GM13977 (cell line): Measurements from ENCODE around the gene DDX21.
"Not testable (repeated sequence)": the region's sequence is repeated elsewhere in the genome, so short reads cannot be mapped to it uniquely, and the experiment has no call there.

Source experiments
- DNase-seq: peaks from one replicate; pipeline ENCODE4 v3.0.0; 2012; ENCODE audit warnings: low spot score
- CTCF ChIP-seq: IDR thresholded peaks from 2 replicates; pipeline ENCODE4 v1.5.1; 2012; ENCODE audit warnings: mild to moderate bottlenecking, control low read depth; ENCODE audit not compliant: insufficient read depth; ENCODE audit errors: extremely low read depth, missing control alignments
- in situ Hi-C: fragments of 300-500 bp; cut with MboI; formaldehyde crosslinking; loops from one replicate; pipeline ENCODE4 v1.12.0; 2022; ENCODE audit warnings: low sequenced_read_pairs, low pct_unique_long_range_greater_than_20kb, mixed read lengths, inconsistent platforms; ENCODE audit not compliant: unreplicated experiment

The DDX21 gene

DNA sequence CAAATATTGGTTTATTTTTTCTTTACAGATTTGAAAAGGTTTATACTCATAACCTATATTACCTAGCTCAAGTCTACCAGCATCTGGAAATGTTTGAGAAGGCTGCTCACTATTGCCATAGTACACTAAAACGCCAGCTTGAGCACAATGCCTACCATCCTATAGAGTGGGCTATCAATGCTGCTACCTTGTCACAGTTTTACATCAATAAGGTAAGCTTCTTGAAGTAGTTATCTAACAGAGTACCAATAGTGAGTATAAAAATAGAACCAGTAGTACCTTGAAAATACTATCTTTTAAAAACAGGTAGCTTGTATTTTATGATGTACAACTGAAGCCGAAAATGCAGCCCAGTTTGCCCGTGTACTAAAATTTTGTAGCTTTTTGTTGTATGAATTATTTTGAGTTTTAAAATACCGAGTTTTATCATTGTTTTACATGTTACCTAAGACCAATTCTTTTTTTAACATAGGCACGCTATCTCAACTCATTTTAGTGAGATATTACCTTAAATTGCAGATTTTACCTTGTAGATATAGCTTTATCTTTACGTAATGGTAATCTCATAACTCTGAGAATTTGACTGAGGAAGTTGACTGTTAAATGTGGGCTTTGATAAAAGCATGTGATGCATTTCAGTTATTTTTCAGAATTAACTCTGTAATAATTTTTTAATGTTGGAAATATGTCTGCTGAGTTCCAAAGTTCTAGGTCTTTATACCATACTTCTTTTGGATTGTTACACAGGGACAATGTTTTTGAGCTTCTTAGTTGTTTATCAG lies 49.9 kb downstream of the DDX21 start:
- no peak for DNase-seq
- in situ Hi-C loops, result loop anchor here (5.0 to 25.0 kb wide), 2 partner anchors 86 to 206 kb away; partner anchors contain the start of gene HKDC1
- no peak for TF ChIP-seq CTCF

GRCh38 chr10:69007260-69007659 lies 51.3 kb downstream of the DDX21 start:
- no peak for DNase-seq
- in situ Hi-C loops, result loop anchor here (5.0 to 25.0 kb wide), 2 partner anchors 85 to 205 kb away; partner anchors contain the start of gene HKDC1
- peak; percentile 24 for TF ChIP-seq CTCF

DNA sequence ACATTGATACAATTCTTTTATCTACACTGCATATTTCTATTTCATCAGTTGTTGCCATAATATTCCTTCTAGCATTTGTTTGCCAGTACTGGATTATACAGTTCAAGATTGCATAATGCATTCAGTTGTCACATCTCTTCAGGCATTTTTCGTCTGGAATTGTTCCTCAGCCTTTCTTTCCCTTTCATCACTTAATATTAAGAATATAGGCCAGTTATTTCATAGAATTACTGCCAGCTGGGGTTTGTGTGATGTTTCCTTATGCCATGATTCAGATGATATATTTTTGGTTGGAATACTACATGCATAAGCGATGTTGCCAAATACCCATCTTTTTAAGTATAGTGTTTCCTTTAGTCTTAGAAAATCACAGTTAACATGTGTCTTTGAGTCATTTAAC lies 53.4 kb downstream of the DDX21 start:
- in situ Hi-C loops, result loop anchor here (5.0 to 25.0 kb wide), 2 partner anchors 83 to 203 kb away; partner anchors contain the start of gene HKDC1
- no peak for TF ChIP-seq CTCF
- DNase-seq, result no peak

- TF ChIP-seq CTCF, result no peak
- in situ Hi-C loops, result loop anchor here (25.0 kb wide), 1 partner anchor 202 kb away; the partner anchor contains the start of gene HKDC1
- no peak for DNase-seq
These were observed 54.2 kb downstream of the DDX21 start for GRCh38 chr10:69010151-69010640.

DNA sequence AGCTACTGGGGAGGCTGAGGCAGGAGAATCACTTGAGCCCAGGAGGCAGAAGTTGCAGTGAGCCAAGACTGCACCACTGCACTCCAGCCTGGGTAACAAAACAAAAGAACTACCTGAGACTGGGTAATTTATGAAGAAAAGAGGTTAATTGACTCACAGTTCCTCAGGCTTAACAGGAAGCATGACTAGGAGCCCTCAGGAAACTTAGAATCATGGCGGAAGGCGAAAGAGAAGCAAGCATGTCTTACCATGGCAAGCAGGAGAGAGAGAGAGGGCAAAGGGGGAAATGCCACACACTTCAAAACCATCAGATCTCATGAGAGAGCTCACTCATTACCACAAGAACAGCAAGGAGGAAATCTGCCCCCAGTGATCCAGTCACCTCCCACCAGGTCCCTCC lies 56.8 kb downstream of the DDX21 start:
- DNase-seq, result not testable (repeated sequence)
- in situ Hi-C loops, result loop anchor here (25.0 kb wide), 1 partner anchor 200 kb away; the partner anchor contains the start of gene HKDC1

- in situ Hi-C loops, result loop anchor here (25.0 kb wide), 1 partner anchor 198 kb away; the partner anchor contains the start of gene HKDC1
- no peak for TF ChIP-seq CTCF
- DNase-seq, result no peak
These were observed 58.2 kb downstream of the DDX21 start for GRCh38 chr10:69014171-69014570.

DNA sequence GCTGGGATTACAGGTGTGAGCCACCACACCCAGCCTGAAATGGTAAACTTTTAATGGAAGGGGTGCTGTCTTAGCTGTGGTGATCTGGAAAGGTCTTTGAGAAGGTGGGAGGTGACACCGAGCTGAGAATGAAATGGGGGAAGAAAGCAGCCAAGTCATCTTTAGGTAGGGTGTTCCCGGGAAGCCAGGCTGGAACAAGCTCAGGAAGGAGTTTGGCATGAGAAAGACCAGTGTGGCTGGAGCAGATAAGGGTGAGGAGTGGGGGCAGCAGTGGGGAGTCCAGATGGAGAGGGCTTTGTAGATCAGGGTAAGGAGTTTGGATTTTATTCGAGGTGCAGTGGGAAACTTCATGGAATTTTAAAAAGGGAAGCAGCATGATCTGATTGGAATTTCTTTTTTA lies 62.6 kb downstream of the DDX21 start:
- TF ChIP-seq CTCF, result no peak
- in situ Hi-C loops, result loop anchor here (25.0 kb wide), 1 partner anchor 194 kb away; the partner anchor contains the start of gene HKDC1
- DNase-seq, result no peak
